VCaP (cell line): ENCODE measurements around the gene ARHGEF40.

Source experiments
- H3K27ac ChIP-seq: fragments of 450-650 bp; 2 replicates; pipeline ENCODE4 v1.5.1; 2017
- CTCF ChIP-seq: fragments of 450-650 bp; conservative IDR thresholded peaks from 2 replicates; pipeline ENCODE4 v1.5.1; 2017; ENCODE audit warnings: mild to moderate bottlenecking, moderate library complexity

The ARHGEF40 gene

GRCh38 chr14:21056520-21057163 lies 13.5 kb upstream of the ARHGEF40 start:
- no peak overlapping the region for H3K27ac ChIP-seq
- TF ChIP-seq CTCF = no peak

GRCh38 chr14:21057803-21058675 lies 12.1 kb upstream of the ARHGEF40 start, which contains the start of gene RNASE8:
TSS of gene RNASE8 (plus strand) at chr14:21057822. CDS start at chr14:21057893, 71 bp downstream.
- H3K27ac ChIP-seq = no peak within 1 kb of the TSS
- no peak for TF ChIP-seq CTCF

DNA sequence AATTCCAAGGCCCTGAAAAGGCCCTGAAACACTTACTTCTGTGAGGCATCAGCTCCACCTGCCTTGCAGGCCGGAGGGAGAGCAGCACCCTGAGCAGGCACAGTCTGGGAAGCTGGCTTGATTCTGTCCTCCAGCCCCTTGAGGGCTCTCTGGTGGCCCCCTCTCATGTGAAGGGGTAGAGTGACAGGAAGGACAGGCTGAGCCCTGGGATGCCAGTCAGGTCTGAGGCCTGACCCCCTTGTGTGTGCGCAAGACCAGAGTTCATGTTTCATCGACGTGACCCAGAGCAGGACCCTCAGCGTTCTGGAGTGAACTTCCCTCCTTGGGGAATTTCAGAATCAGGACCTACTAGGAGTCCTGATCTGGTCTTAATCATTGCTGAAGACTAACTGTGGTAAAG lies 11.2 kb upstream of the ARHGEF40 start:
- TF ChIP-seq CTCF = no peak
- no peak overlapping the region for H3K27ac ChIP-seq

GRCh38 chr14:21059842-21060613 lies 10.1 kb upstream of the ARHGEF40 start:
- no peak overlapping the region for H3K27ac ChIP-seq
- no peak for TF ChIP-seq CTCF

GRCh38 chr14:21060614-21061346 lies 9.3 kb upstream of the ARHGEF40 start:
- TF ChIP-seq CTCF = no peak
- H3K27ac ChIP-seq = no peak overlapping the region

DNA sequence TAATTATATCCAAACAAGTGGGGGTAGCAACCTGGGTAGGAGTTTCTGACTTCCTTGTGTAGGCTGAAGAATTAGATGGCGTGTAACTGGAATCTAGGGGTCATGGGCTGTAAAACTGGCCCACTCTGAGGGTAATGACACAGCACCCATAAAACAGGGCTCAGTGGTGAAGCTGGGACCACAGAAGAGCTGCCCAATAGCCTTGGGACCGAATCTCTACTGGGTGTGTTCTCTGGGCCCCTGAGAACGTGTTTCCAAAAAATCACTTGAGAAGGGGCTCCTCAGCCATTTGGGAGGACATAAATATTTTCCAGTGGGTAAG lies 8.8 kb upstream of the ARHGEF40 start:
- TF ChIP-seq CTCF = no peak
- no peak overlapping the region for H3K27ac ChIP-seq
